Thyroid gland (tissue), 4 donors: ENCODE results near the gene TSNAX. TPM values are rescaled to one million over a fixed set of nuclear protein-coding genes. Genes with fewer than 3 reads are reported as not detected.

Source experiments
- DNase-seq, 2 donors: peaks; one replicate each; pipeline ENCODE4 v3.0.0-alpha.2; 2019
- H3K27ac ChIP-seq, 3 donors: fragments of 200-600 bp; sonication (generic); 1 replicate in 2 of 3; 2 replicates in 1 of 3; pipeline ENCODE4 v1.5.1; 2016 to 2019; ENCODE audit warnings: mild to moderate bottlenecking in 1 of 3, moderate library complexity in 1 of 3
- H3K27me3 ChIP-seq: fragments of 200-600 bp; sonication (generic); one replicate; pipeline ENCODE4 v1.5.1; 2019
- H3K36me3 ChIP-seq, 2 donors: fragments of 200-600 bp; sonication (generic); one replicate each; pipeline ENCODE4 v1.5.1; 2016 to 2019
- H3K4me1 ChIP-seq, 2 donors: fragments of 200-600 bp; sonication (generic); one replicate each; pipeline ENCODE4 v1.5.1; 2017 to 2019
- H3K4me3 ChIP-seq, 3 donors: fragments of 200-600 bp; sonication (generic); replicated peaks in 1 of 3; 1 replicate in 2 of 3; 2 replicates in 1 of 3; pipeline ENCODE4 v1.5.1; 2016; ENCODE audit warnings: mild to moderate bottlenecking in 1 of 3
- H3K9me3 ChIP-seq: fragments of 200-600 bp; sonication (generic); one replicate; pipeline ENCODE4 v1.5.1; 2017
- CTCF ChIP-seq, 6 experiments: fragments of 200-600 bp in 3 of 6; fragments of 450-650 bp in 3 of 6; sonication (generic) in 3 of 6; IDR thresholded peaks; one replicate each; pipeline ENCODE4 v1.5.1; 2016 to 2019; ENCODE audit warnings: antibody characterized with exemption in 6 of 6, mild to moderate bottlenecking in 2 of 6, inconsistent platforms in 1 of 6, moderate library complexity in 1 of 6
- POLR2A ChIP-seq, 2 donors: fragments of 450-650 bp; IDR thresholded peaks; one replicate each; pipeline ENCODE4 v1.6.1; 2017; ENCODE audit warnings: antibody characterized with exemption in 2 of 2, mild to moderate bottlenecking in 2 of 2, moderate library complexity in 1 of 2
- WGBS, 2 donors: methylation state at CpG; one replicate each; pipeline ENCODE4 v1.1.5; 2017; 5-methylcytosine and 5-hydroxymethylcytosine counted together
- intact Hi-C: fragments of 100-400 bp; cut with DNase I; formaldehyde crosslinking; loops from one replicate; pipeline ENCODE4 v1.15.1; 2023
- total RNA-seq, 4 donors: library from RNA; depleted of rRNA; stranded (reverse); fragments of >200 nt; gene quantifications; one replicate each; pipeline ENCODE4 v1.2.3, GENCODE V29; 2016

TSNAX gene
- total RNA-seq, 4 donors from 2014 or later: 32.0 to 43.7 (median 36.5) TPM

DNA sequence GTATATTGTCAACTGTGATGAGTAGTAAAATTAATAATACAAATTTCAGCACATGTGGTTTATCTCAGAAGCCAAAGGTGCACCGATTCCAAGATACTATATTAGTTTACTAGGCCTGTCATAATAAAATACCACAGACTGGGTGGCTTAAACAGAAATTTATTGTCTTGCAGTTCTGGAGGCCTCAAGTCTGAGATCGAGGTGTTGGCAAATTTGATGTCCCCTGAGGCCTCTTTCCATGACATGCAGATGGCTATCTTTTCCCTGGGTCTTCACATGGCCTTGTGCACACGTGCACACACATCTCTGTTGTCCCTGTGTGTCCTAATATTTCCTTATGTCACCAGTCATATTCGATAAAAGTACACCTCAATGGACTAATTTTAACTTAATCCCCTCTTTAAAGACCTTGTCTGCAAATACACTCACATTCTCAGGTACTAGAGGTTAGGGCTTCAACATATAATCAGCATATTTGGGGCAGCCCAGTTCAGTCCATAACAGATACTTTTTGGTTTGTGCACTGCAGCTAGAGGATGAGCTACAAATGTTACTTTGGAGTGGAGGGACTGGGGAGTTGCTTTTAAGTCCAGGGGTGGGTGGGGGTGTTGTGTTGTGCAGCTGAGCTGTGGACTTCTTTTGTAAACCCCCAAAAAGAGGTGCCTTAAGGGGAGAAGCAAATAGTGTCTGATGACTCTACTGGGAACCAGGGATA is 21.4 kb downstream of the TSNAX start:
- intact Hi-C loops: no loop called here
- TF ChIP-seq CTCF (IDR thresholded peaks at IDR 0.05) (no peak), POLR2A (IDR thresholded peaks at IDR 0.05) (no peak)
- Histone ChIP-seq H3K27me3 (no peaks in the 10 kb centered on the region), H3K4me1 (no peaks in the 10 kb centered on the region), H3K27ac (no peak overlapping the region), H3K36me3 (no peaks in the 10 kb centered on the region), H3K4me3 (no peak overlapping the region), H3K9me3 (no peaks in the 10 kb centered on the region)
- DNase-seq: no peak
- WGBS, 2 donors: 86 to 90% methylated on average over 4 of the region's 4 CpGs

GRCh38 chr1:231550448-231550781 is 21.9 kb downstream of the TSNAX start:
- DNase-seq: no peak
- Histone ChIP-seq H3K27ac (no peak overlapping the region), H3K9me3 (no peaks in the 10 kb centered on the region), H3K4me3 (no peak overlapping the region), H3K36me3 (no peaks in the 10 kb centered on the region), H3K27me3 (no peaks in the 10 kb centered on the region), H3K4me1 (no peaks in the 10 kb centered on the region)
- intact Hi-C loops: no loop called here
- 61 to 68% methylated on average over 2 of the region's 2 CpGs for WGBS, 2 donors
- TF ChIP-seq CTCF (IDR thresholded peaks at IDR 0.05) (peak in 2 of 6 experiments; percentile 12 to 27), POLR2A (IDR thresholded peaks at IDR 0.05) (no peak)

GRCh38 chr1:231553320-231553719 is 24.9 kb downstream of the TSNAX start:
- Histone ChIP-seq H3K36me3 (no peaks in the 10 kb centered on the region), H3K27me3 (no peaks in the 10 kb centered on the region), H3K9me3 (no peaks in the 10 kb centered on the region)

GRCh38 chr1:231554969-231555368 is 26.5 kb downstream of the TSNAX start:
- no peak for DNase-seq
- WGBS, 2 donors: 88 to 93% methylated on average over 2 of the region's 2 CpGs
- no peak overlapping the region for H3K4me3 ChIP-seq
- H3K9me3 ChIP-seq: no peaks in the 10 kb centered on the region
- no peaks in the 10 kb centered on the region for H3K27me3 ChIP-seq
- H3K4me1 ChIP-seq: peaks cover 0 to 7% of the 10 kb centered on the region in 2 donors
- no peak overlapping the region for H3K27ac ChIP-seq
- intact Hi-C loops: no loop called here
- no peak for TF ChIP-seq POLR2A (IDR thresholded peaks at IDR 0.05)
- no peak for TF ChIP-seq CTCF (IDR thresholded peaks at IDR 0.05)
- H3K36me3 ChIP-seq: no peaks in the 10 kb centered on the region

More at GRCh38 chr1:231553320-231553719, 24.9 kb downstream of the TSNAX start:
- Histone ChIP-seq H3K4me1 (peaks cover 0 to 5% of the 10 kb centered on the region in 2 donors), H3K27ac (no peak overlapping the region), H3K4me3 (no peak overlapping the region)
- TF ChIP-seq CTCF (IDR thresholded peaks at IDR 0.05) (no peak), POLR2A (IDR thresholded peaks at IDR 0.05) (no peak)
- no peak for DNase-seq
- intact Hi-C loops: no loop called here
- WGBS, 2 donors: 71 to 81% methylated on average over 2 of the region's 2 CpGs

GRCh38 chr1:231557411-231557810 is 28.9 kb downstream of the TSNAX start:
- 98 to 100% methylated on average over 1 of the region's 1 CpG for WGBS, 2 donors
- intact Hi-C loops: no loop called here
- DNase-seq: no peak

More at GRCh38 chr1:231557411-231557810, 28.9 kb downstream of the TSNAX start:
- no peak for TF ChIP-seq CTCF (IDR thresholded peaks at IDR 0.05)
- TF ChIP-seq POLR2A (IDR thresholded peaks at IDR 0.05): no peak
- H3K4me1 ChIP-seq: peaks cover 0 to 7% of the 10 kb centered on the region in 2 donors
- H3K27ac ChIP-seq: no peak overlapping the region
- no peaks in the 10 kb centered on the region for H3K36me3 ChIP-seq
- H3K27me3 ChIP-seq: no peaks in the 10 kb centered on the region
- H3K4me3 ChIP-seq: no peak overlapping the region
- no peaks in the 10 kb centered on the region for H3K9me3 ChIP-seq
